Brain pericyte (primary cell): ENCODE measurements around the gene RHBDD2.
"Not testable (repeated sequence)": the region's sequence is repeated elsewhere in the genome, so short reads cannot be mapped to it uniquely, and the experiment has no call there.

Experiments used
- DNase-seq: peaks from one replicate; pipeline ENCODE4 v3.0.0-alpha.2; 2012; ENCODE audit warnings: low read depth, low spot score

The RHBDD2 gene

GRCh38 chr7:75889223-75889825 is 10.5 kb downstream of the RHBDD2 start:
- no peak for DNase-seq

GRCh38 chr7:75889826-75890225 is 11.0 kb downstream of the RHBDD2 start:
- DNase-seq: no peak

DNA sequence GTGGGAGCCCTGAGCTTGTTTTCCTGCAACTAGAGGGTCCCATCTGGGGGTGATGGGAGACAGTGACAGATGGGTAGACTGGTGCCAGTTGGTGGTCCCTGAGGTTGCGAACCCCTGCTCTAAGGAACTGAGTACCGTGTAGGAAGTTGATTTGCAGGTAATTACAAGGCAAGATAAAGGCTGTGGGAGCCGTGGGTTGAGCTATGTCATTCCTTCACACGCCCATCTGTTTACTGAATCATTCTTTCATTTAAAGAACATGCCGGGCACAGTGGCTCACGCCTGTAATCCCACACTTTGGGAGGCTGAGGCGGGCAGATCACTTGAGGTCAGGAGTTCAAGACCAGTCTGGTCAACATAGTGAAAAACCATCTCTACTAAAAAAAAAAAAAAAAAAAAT is 12.4 kb downstream of the RHBDD2 start:
- DNase-seq: not testable (repeated sequence)

- no peak for DNase-seq
These were observed 13.1 kb downstream of the RHBDD2 start for GRCh38 chr7:75891815-75892411.

- no peak for DNase-seq
These were observed 13.9 kb downstream of the RHBDD2 start for GRCh38 chr7:75892634-75893272.

DNA sequence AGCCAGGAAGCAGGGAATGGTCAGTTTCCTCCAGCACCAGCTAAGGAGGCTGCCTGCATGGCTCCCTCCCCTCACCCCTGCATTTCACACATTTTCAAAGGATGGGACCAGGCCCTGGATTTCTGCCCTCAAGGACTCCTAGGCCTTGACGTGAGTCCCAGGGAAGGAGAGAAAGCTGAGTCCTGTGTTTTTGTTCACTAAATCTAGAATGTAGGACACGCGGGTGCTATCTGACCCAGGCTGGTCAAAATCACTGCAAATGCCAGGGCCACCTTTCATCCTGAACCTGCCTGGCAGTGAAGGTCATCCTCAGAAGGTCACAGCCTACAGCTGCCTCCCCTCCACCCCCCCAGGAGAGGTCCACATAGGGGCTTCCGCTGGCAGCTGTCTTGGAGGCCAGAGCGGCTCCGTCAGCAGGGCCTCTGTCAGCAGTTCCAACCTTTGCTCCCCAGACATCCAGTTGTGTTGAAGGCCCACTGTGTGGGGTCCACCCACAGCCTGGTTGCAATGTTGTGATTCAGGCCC is 18.0 kb downstream of the RHBDD2 start:
- DNase-seq: no peak

GRCh38 chr7:75900617-75901315 is 21.9 kb downstream of the RHBDD2 start:
- no peak for DNase-seq

- DNase-seq: no peak
These were observed 27.2 kb downstream of the RHBDD2 start for GRCh38 chr7:75905785-75906604.

GRCh38 chr7:75906991-75907667 is 28.3 kb downstream of the RHBDD2 start:
- no peak for DNase-seq

- not testable (repeated sequence) for DNase-seq
These were observed 28.8 kb downstream of the RHBDD2 start for GRCh38 chr7:75907668-75908039.

DNA sequence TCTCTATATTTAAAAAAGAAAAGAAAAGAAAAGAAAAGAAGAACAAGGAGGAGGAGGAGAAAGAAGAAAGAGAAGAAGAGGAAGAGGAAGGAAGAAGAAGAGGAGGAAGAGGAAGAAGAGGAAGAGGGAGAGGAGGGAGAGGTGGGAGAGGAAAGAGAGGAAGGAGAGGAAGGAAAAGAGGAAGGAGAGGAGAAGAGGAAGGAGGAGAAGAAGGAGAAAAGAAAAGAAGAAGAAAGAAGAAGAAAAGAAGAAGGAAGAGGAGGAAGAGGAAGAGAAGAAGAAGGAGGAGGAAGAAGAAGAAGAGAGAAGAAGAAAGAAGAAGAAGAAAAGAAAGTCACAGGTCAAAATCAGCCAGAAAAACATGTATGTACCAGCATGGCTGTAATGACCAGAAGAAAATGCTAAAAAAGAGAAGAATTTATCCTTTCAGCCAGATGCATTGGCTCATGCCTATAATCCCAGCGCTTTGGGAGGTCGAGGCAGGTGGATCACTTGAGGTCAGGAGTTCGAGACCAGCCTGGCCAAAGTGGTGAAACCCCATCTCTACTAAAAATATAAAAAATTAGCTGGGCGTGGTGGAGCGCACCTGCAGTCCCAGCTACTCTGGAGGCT is 30.8 kb downstream of the RHBDD2 start:
- DNase-seq: no peak

GRCh38 chr7:75911186-75911585 is 32.4 kb downstream of the RHBDD2 start:
- not testable (repeated sequence) for DNase-seq

GRCh38 chr7:75913437-75913836 is 34.6 kb downstream of the RHBDD2 start:
- DNase-seq: no peak

DNA sequence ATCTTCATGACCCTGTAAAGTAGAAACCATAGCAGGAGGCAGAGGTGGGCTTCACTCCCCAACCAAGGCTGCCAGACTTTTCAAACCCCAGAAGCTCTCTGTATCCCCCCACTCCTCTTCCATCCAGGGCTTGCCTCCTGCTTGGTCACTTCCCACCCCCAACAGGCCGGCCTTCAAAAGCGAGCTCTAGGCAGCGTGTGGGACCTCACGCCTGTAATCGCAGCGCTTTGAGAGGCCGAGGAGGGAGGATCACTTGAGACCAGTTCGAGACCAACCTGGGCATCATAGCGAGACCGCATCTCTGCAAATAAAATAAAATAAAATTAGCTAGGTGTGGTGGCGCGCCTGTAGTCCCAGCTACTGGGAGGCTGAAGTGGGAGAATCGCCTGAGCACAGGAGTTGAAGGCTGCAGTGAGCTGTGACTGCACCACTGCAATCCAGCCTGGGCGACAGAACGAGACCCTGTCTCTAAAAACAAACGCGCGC is 35.4 kb downstream of the RHBDD2 start:
- no peak for DNase-seq

GRCh38 chr7:75914655-75915415 is 36.0 kb downstream of the RHBDD2 start, which contains the start of gene POR:
TSS of gene POR (plus strand) at chr7:75915155. CDS start at chr7:75954002, 38,847 bp downstream.
- DNase-seq: peak; percentile 75

GRCh38 chr7:75915416-75916156 is 36.8 kb downstream of the RHBDD2 start:
- DNase-seq: no peak

GRCh38 chr7:75916259-75916658 is 37.4 kb downstream of the RHBDD2 start:
- no peak for DNase-seq
